Mammary epithelial cell (primary cell): ENCODE results near the gene MYPN.

ENCODE experiments used
- EZH2 ChIP-seq: IDR thresholded peaks from 2 replicates; pipeline ENCODE4 v1.6.1; 2012; ENCODE audit warnings: low read length, inconsistent platforms, borderline replicate concordance
- TF ChIP-seq, protein P1 (sequence below), 2 donors: IDR thresholded peaks in 1 of 2; conservative IDR thresholded peaks in 1 of 2; 2 replicates each; pipeline ENCODE4 v1.5.1; 2011 to 2012; ENCODE audit warnings: inconsistent platforms in 2 of 2, low read length in 2 of 2, mild to moderate bottlenecking in 2 of 2, control low read depth in 1 of 2, low read depth in 1 of 2; ENCODE audit not compliant: insufficient read depth in 1 of 2; ENCODE audit errors: extremely low read depth in 1 of 2

DNA sequence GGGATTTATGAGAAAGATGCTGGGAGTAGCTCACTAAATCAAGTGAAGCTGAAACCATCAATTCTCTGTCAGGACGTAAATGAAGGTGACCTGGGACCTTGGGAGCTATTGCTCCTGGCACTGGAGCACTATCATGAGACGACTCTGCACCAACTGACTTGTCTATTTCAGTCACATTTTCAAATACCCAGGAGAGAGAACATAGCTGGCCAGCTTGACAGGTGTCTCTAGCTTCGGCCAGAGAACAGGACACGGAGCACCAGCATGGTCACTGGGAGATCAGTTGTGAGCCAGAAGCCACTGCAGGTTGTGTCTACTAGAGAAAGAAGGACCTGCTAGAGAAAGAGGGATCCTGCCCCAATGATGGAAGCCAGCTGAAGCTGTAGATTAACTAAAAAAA, 140.0 kb downstream of the MYPN start:
- TF ChIP-seq, protein P1, sequence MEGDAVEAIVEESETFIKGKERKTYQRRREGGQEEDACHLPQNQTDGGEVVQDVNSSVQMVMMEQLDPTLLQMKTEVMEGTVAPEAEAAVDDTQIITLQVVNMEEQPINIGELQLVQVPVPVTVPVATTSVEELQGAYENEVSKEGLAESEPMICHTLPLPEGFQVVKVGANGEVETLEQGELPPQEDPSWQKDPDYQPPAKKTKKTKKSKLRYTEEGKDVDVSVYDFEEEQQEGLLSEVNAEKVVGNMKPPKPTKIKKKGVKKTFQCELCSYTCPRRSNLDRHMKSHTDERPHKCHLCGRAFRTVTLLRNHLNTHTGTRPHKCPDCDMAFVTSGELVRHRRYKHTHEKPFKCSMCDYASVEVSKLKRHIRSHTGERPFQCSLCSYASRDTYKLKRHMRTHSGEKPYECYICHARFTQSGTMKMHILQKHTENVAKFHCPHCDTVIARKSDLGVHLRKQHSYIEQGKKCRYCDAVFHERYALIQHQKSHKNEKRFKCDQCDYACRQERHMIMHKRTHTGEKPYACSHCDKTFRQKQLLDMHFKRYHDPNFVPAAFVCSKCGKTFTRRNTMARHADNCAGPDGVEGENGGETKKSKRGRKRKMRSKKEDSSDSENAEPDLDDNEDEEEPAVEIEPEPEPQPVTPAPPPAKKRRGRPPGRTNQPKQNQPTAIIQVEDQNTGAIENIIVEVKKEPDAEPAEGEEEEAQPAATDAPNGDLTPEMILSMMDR (conservative IDR thresholded peaks at IDR 0.05 in 1 of 2, IDR thresholded peaks at IDR 0.05 in 1 of 2; ENCODE audit: extremely low read depth in 1 of 2, insufficient read depth in 1 of 2, low read depth in 1 of 2, low read length in 2 of 2) = no peak
- no peak for TF ChIP-seq EZH2
